ENCODE results near the gene DNAJB6.
"Not testable (repeated sequence)": the region's sequence is repeated elsewhere in the genome, so short reads cannot be mapped to it uniquely, and the experiment has no call there.

DNAJB6 gene

DNA sequence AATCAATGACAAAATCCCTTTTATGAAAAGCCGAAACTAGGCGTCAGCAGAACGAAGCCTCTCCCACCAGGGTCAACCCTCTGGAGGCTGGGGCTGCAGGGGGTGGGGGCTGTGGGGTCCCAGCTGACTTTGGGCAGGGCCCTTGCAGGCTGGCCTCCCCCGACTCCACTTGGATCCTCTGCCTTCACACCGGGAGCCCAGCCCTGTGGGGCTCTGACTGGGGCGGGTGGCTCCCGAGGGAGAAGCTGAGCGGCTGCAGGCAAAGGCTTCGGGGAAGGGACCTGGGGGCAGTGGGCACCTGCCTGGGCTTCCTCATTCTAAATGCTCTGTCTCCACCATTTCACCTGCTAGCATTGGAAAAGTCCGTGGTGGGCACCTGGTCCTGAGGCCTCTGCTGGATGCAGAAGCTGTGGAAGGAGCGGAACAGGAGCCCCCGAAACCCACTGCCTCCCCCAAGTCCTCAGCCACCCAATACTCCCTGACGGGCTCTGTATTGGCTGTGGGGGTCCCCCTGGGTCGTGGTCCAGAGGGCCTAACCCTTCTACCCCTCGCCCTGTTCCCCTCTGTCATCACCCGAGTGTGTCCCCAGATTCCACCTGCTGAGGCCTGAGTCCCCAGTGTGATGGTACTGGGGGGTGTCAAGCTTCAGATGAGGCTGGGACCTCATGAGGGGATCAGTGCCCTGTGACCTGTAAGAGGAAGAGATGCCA lies 108.6 kb downstream of the DNAJB6 start:
- no peak for DNase-seq

DNA sequence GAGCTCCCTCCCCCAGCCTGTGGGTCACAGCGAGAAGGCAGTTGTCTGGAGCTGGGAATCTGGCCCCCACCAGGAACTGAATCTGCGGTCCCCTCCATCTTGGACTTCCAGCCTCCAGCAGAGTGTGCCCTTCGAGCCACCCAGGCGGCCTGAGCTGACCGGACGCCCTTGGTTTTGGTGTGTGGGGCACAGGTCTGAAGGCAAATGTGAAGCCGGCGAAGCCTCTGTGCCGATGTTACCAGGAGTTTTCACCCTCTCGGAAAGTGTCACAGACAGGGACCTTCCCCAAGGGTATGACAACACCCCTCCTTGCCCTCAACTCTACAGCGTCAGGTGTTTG lies 109.1 kb downstream of the DNAJB6 start:
- no peak for DNase-seq

DNA sequence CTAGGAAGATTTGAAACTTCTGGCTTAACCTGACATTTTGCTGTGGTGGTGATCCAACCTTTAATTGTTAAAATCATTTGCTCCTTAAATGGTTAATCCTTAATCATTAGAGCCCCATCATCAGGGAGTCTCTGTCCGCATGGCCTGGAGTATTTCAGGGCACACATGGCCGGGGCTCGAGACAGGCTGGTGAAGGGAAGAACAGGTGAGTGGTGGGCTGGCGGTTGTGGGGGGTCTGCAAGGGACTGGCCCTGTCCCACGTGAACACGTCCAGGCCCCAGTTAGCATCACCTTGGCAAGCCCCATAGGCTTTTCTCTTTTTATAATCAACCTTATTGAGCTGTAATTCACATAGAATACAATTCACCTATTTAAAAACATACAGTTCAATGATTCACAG lies 109.5 kb downstream of the DNAJB6 start:
- no peak for DNase-seq

DNA sequence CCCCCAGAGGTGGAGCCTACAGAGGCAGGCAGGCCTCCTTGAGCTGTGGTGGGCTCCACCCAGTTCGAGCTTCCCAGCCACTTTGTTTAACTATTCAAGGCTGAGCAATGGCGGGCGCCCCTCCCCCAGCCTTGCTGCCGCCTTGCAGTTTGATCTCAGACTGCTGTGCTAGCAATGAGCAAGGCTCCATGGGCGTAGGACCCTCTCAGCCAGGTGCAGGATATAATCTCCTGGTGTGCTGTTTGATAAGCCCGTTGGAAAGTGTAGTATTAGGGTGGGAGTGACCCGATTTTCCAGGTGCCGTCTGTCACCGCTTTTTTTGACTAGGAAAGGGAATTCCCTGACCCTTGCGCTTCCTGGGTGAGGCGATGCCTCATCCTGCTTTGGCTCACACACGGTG lies 117.2 kb downstream of the DNAJB6 start:
- DNase-seq = not testable (repeated sequence)

DNA sequence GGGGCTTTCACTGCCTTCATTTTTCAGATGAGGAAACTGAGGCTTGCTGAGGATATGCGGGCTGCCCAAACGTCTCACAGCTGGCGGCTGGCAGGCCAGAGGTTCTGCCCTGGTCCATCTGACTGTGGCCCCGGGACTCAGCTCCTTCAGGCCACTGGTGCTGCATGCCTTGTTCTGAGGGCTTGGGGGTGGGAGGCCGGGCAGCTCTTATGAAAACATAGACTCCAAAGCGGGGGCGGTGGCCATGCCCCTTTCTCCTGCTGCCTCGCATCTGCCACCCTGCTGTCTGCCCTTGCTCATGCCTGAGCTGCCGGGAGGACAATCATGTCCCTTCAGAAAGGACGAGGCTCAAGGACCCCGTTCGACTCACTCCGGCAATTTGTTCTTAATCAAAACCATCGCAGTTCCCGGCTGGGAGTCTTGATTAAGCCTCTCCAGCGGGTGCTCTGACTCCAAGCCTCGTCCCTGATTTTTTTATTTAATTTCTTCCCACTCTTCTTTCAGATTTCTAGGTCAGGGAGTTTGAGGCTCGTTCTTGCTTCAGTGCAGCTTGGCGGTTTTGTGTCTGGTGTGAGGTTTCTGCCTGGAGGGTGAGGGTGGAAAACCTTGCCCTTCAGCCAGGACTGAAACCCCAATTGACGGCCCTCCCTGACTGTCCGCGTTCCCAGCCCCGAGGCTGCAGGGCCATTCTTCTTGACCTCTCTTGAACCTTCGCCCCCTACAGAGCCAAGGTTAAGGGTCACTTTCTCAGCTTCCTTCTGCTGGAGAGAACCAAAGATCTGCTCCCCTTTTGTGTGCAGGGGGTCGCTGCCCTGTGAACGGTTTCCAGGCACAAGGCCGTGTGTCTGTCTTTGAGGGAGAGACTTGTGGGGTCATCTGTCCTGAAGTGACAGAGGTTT lies 120.8 kb downstream of the DNAJB6 start:
- no peak for DNase-seq

DNA sequence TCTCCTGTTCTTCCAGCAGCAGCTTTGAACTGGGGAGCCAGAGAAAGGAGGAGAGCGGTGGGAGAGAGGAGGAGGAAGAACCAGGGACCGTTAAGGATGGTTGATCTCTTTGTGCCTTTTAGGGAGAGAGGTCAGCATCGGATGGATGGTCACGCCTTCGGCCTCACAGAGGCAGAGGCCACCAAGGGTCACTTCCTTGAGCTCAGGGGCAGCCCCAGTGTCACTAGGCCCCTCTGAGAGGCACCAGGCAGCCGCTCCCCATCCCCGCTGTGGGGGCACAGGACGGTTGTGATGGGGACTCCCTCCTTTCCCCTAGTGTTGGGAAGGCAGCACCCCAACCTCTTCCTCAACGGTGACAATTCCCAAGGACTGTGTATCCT lies 121.4 kb downstream of the DNAJB6 start:
- DNase-seq = no peak

DNA sequence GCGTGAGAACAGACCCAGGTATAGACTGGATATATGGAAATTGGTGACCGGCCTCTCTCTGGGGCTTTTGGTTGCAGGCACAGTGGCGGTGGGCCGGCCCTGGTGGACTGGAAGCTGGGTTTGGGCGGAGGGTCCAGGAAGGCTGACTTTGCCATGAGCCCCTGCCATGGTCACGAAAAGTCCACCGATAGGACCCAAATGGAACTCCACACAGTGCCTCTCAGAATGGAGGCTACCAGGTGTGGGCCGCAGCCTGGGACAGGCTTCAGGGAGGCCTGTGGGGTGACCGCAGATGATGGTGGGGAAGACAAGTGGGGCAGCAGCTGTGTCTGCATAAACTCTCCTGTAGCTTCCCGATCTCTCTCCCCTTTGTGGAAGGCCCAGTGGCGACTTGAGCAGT lies 123.2 kb downstream of the DNAJB6 start:
- no peak for DNase-seq

DNA sequence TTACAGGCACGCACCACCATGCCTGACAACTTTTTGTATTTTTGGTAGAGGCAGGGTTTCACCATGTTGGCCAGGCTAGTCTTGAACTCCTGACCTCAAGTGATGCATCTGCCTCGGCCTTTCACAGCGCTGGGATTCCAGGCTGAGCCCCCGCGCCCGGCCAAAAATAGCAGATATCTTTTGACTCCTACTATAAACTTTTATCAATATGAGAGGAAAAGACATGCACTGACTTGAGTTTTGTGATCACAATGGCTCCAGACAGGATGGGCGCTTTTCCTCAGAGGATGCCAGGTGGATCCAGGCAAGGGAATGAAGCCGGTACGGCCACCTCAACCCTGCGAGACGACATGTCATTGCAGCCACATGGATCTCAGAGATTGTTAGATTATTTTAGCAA lies 123.9 kb downstream of the DNAJB6 start:
- no peak for DNase-seq

DNA sequence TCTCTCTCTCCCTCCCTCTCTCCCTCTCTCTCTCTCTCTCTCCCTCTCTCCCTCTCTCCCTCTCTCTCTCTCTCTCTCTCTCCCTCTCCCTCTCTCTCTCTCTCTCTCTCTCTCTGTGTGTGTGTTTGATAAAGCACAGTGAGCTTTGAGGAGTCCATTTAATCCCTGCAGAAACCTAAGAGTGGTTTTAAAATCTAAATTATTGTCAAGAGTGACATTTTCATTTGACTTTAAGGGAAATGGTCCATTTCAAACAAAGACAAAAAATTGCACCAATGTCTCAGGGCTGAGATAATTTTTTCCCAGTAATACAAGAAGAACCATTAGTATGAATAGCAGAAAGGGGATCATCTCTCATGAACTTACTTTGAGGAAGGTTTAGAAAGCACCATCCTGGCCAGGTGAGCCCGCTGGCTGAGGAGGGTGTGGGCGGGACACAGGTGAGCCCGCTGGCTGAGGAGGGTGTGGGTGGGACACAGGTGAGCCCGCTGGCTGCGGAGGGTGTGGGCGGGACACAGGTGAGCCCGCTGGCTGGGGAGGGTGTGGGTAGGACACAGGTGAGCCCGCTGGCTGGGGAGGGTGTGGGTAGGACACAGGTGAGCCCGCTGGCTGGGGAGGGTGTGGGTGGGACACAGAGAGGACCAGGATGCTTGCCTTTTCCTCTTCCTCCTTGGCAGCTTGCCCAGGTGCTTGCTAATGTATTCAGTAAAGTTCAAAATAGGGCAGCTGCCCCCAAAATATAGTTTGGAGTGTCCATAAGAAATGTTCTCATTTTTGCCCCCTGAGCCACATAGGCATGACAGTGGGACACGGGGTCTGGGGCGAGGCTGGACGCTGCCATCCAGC lies 125.0 kb downstream of the DNAJB6 start:
- no peak for DNase-seq

DNA sequence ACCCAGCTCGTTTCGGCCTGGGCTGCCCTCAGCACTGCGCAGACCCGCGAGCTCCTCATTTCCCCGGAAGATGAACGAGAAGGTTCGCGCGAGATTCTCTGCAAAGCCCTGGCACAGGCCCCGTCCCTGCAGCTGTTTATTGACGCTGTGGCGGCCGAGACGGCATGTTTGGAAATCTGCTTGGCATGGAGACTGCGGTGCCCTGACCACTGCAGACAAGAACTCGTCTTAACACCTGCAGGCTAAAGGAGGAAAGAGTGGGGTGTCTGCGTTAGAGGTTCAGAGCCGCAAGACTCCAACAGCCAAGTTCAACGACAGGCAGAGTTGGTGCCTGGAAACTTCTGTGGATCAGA lies 125.6 kb downstream of the DNAJB6 start:
- DNase-seq = no peak

DNA sequence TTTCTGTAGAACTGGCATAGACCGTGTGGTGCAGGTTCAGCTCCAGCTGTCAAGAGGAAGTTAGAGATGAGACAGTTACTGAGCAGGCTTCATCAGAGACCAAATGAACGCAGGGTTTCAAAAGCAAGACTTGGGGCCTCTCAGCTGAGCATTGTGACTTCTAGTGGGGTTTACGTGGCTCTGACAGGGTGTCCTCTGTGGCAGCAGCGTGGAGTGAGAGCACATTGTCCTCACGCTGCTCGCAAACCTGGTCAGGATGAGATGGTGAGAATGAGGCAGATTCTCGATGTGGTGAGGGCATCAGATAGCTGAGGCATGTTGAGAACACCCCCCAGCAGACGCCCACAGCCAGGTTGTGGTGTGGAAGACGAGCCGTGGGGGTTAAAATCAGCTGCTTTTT lies 126.0 kb downstream of the DNAJB6 start:
- DNase-seq = no peak

DNA sequence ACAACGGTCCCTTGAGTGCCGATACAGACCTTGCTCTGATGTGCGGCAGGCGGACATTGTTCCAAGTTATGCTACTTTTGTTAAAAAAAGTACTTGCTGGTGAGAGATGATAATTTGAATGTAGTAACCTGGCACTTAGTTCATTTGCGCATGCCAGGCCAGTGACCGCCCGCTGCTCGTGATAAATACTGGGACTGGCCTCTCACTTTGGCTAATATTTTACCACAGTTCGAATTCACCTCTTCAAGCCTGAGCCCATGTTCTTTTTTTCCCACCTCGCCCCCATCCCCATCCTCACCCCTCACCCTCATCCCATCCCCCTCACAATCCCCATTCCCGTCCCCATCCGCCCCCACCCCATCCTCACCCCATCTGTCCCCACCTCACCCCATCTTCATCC lies 126.4 kb downstream of the DNAJB6 start:
- no peak for DNase-seq

DNA sequence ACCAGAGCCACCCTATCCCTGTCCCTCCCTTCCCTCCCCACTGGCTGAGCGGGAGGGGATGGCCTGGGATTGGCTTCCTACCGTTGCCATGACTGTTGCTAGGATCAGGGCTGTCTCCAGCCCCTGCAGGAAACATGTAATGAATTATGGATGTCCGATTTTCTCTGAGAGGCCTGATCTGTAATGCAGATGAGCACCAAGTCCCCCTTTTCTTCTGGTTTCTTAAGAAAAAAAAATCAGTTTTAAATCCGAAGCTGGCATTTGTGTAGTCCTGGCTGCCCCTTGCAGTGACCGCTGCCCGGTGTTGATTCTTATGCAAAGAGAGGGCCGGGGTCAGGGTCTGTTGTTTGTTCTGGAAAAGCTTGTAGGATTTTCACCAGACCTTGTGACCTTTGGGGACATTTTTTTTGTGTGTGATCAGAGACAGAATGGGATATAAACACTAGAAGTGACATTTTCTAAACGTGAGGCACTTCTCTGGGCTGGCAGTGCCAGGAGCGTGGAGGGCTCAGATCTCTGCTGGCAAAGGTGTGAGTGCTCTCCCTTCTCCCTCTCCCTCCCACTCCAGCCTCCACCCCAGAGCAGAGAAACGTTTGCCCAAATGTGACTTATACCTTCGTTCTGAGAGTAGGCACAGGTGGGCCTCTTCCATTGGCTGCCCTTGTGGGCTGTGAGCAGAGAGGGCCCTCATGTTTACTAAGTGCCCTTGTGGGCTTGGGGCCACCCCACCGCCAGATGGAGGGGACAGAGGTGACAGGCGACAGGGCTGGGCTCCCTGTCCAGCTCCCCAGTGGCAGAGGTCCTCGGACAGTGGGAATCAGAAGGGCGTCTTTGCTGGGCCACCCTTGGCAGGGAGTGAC lies 127.5 kb downstream of the DNAJB6 start:
- no peak for DNase-seq

DNA sequence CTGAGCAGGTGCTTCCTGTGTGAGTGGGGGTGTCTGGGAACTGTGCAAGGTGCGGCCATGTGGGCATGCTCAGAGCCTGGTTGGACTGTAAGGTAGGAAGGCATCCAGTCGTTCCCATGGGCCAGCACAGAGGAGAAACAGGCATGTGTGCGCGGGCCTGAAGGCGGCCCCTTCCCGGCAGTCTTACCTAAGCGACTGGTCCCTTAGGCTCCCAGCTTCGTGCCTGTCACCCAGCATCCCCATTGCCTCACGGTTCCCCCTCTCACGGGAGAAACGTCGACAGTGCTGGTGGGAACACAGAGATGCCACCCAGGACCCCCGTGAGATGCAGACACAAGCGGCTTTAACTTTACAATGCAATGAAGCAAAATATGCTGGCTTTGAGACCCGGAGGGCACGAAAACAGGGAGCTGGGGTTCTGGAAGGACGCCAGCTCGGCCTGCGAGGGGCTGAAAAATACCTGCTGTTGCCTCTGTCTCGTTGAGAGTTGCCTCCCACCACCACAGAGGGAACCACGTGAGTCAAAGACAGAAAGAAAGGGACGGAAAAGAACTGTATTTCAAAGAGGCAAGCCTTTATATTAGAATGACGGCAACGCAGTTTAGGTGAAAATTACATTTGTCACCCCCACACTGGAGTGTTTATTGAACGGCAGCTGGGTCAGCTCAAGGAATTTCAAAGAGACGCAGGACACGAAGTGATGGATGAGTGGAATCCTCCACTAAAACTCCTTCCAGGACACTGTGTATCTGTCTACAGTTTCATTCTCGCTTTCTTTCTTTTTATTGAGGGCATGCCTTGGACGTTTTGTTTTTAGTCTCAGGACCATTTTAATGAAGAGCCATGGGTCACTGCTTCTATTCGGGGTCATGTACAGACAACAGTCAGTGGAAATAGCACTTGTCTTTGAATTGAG lies 128.4 kb downstream of the DNAJB6 start:
- DNase-seq = no peak

DNA sequence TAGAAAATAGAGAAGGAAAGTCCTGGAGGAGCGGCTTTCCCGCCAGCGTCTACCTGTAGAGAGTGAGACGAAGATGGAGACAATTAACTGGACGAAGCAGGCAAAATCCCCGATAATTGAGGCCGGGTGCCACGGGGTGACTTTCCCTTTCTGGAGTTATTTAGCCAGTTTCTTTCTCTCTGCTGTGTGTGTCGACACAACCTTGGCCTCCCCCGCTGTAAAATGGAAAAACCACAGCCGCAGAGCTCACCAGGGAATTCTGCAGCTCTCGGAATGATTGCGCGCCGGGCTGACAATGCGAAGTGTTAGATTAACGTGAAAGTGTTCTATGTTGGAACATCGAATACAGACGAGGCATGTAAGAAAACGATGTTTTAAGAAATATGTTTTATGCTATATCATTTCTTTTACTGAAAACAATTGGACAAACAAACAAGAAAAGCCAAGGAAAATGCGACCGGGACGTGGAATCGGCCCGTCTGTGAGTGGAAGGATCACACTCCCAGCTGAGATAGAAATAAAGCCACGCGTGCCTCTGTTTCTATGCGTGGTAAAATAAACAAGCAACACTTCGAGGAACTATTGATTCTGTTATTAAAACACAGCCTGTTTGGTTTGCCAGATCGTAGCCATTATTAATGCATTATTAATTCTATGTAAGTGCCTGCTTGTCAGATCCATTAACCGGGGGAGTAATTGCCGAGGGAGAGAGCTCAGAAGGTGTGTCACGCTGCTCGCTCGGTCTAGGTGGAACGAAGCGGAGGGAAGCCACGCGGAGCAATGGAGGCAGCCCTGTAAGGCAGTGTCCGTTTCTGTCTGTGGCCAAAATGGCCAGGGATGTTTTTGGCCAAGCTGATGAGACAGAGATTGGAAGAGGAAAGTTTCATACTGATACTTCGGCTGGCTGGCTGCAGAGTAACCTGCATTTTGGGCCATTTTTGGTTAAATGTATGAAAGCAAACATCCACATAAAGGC lies 129.4 kb downstream of the DNAJB6 start:
- no peak for DNase-seq

DNA sequence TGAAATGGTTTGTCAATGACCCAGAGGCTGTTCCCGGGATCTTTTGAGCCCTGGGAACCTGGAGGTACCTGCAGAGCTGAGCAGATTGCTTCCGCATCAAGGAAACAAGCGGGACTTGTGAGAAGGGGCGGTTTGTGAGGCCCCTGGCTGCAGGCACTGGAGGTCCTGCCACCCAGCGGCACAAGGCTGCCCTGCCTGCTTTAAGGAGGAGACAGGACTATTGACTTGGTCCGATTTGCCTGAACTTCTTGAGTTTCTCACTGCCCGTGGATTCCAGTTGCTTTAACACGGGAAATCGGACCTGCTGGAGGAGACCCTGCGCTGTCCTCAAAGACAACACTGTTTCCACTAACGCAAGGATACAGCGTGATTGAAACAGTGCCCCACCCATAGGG lies 130.1 kb downstream of the DNAJB6 start:
- no peak for DNase-seq

All from right hindlimb (tissue), 1 donor.